ENCODE measurements around the gene RRP1B.

DNA sequence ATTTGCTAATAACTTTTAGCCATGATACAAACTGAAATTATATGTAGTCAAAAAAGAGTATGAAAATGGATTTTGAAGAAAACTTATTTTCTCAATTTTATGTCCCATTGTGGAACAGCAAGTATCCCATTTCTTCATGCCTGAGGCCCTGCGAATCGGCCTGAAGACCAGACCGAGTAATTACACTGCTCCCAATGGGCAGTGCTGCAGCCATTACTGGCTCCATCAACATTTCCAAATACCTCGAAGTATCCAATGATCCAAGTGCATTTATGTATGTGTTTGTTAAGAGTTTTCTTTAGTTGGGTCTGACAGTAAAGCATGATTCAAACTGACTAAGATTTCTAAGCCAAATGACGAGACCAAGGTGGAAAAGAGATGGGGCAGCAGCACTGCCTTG lies 44.5 kb upstream of the RRP1B start:
- TF ChIP-seq, protein P1, sequence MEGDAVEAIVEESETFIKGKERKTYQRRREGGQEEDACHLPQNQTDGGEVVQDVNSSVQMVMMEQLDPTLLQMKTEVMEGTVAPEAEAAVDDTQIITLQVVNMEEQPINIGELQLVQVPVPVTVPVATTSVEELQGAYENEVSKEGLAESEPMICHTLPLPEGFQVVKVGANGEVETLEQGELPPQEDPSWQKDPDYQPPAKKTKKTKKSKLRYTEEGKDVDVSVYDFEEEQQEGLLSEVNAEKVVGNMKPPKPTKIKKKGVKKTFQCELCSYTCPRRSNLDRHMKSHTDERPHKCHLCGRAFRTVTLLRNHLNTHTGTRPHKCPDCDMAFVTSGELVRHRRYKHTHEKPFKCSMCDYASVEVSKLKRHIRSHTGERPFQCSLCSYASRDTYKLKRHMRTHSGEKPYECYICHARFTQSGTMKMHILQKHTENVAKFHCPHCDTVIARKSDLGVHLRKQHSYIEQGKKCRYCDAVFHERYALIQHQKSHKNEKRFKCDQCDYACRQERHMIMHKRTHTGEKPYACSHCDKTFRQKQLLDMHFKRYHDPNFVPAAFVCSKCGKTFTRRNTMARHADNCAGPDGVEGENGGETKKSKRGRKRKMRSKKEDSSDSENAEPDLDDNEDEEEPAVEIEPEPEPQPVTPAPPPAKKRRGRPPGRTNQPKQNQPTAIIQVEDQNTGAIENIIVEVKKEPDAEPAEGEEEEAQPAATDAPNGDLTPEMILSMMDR (IDR thresholded peaks at IDR 0.05): no peak
- no peak for TF ChIP-seq POLR2A (IDR thresholded peaks at IDR 0.05)

All from esophagus squamous epithelium (tissue), 4 donors.